B cell (primary cell): Measurements from ENCODE around the gene NREP.

Experiments
- EZH2 ChIP-seq: IDR thresholded peaks from 2 replicates; pipeline ENCODE4 v1.6.1; 2012; ENCODE audit warnings: borderline replicate concordance, low read depth, mild to moderate bottlenecking, moderate library complexity, low read length; ENCODE audit not compliant: insufficient read depth, poor library complexity, severe bottlenecking
- TF ChIP-seq, protein P1 (sequence below): fragments of 200-600 bp; IDR thresholded peaks from one replicate; pipeline ENCODE4 v1.8.0; 2022; ENCODE audit warnings: antibody characterized with exemption, mild to moderate bottlenecking

DNA sequence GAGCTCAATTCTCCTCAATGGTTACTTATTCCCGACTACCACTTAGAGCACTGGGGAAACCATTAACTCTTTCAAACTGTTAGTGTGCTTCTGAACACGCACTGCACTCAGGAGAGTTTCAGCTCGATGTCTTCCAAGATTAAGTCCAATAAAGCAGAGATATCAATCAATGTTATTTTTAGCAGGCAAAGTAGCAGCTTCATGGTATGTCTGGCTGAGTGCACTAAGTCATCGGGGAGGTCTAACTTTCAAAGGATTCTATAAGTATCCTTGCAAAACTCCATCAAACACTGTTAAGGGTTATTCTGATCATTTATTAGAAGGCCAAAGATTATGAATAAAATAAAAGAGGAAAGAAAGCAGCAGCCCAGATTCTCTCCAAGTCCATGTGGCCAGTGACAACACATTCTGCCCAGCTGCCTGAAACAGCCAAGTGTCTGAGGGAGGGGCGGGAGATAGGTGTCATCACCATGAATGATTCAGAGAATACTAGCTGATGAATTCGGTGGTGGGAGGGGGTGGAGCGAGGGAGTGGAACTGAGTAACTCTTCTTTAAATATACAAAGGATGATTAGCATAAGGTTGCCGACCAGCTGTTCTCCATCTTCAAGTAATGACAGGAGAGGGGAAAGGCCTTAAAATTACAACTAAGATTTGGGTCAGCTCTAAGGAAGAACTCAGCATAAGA, 21.3 kb downstream of the NREP start:
- TF ChIP-seq, protein P1, sequence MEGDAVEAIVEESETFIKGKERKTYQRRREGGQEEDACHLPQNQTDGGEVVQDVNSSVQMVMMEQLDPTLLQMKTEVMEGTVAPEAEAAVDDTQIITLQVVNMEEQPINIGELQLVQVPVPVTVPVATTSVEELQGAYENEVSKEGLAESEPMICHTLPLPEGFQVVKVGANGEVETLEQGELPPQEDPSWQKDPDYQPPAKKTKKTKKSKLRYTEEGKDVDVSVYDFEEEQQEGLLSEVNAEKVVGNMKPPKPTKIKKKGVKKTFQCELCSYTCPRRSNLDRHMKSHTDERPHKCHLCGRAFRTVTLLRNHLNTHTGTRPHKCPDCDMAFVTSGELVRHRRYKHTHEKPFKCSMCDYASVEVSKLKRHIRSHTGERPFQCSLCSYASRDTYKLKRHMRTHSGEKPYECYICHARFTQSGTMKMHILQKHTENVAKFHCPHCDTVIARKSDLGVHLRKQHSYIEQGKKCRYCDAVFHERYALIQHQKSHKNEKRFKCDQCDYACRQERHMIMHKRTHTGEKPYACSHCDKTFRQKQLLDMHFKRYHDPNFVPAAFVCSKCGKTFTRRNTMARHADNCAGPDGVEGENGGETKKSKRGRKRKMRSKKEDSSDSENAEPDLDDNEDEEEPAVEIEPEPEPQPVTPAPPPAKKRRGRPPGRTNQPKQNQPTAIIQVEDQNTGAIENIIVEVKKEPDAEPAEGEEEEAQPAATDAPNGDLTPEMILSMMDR = no peak
- TF ChIP-seq EZH2 = no peak
